ENCODE results near the gene FHIP2A.
"Not testable (repeated sequence)": the region's sequence is repeated elsewhere in the genome, so short reads cannot be mapped to it uniquely, and the experiment has no call there.

Gene FHIP2A, protein sequence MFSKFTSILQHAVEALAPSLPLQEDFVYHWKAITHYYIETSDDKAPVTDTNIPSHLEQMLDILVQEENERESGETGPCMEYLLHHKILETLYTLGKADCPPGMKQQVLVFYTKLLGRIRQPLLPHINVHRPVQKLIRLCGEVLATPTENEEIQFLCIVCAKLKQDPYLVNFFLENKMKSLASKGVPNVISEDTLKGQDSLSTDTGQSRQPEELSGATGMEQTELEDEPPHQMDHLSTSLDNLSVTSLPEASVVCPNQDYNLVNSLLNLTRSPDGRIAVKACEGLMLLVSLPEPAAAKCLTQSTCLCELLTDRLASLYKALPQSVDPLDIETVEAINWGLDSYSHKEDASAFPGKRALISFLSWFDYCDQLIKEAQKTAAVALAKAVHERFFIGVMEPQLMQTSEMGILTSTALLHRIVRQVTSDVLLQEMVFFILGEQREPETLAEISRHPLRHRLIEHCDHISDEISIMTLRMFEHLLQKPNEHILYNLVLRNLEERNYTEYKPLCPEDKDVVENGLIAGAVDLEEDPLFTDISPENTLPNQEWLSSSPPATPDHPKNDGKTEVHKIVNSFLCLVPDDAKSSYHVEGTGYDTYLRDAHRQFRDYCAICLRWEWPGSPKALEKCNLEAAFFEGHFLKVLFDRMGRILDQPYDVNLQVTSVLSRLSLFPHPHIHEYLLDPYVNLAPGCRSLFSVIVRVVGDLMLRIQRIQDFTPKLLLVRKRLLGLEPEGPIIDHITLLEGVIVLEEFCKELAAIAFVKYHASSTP

DNA sequence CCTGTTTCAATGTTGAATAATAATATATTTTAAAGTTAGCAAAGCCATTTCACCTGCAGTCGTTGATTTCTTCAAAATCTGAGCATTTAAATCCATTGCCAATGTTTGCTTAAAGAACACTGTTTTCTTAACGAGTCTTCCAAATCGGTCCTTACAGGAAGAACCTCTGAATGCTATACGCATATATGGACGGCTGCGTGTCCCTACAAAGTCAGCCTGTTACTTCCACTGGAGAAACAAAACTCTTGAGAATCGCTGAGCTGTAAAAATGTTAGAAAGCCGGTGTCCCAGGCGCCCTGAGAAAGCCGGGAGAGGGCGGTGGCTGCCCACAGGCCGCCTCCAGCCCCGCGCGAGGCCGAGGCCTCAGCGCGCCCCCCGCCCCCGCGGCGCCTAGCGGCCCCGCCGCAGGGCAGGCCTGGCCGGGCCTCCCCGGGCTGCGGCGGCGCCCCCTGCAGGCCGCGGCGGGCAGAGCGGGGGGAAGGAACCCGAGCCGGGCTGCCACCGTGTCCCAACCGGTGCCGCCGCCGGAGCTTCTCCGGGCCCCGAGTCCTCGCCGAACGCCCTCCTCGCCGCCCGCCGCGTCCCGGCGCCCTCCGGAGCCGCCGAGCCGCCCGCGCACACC lies at the start of gene FHIP2A:
TSS of gene FHIP2A (plus strand) at position 488 of the 622 bp plus-strand sequence. CDS start 299 bp downstream, outside the sequence.
- DNase-seq: peak; percentile 83

DNA sequence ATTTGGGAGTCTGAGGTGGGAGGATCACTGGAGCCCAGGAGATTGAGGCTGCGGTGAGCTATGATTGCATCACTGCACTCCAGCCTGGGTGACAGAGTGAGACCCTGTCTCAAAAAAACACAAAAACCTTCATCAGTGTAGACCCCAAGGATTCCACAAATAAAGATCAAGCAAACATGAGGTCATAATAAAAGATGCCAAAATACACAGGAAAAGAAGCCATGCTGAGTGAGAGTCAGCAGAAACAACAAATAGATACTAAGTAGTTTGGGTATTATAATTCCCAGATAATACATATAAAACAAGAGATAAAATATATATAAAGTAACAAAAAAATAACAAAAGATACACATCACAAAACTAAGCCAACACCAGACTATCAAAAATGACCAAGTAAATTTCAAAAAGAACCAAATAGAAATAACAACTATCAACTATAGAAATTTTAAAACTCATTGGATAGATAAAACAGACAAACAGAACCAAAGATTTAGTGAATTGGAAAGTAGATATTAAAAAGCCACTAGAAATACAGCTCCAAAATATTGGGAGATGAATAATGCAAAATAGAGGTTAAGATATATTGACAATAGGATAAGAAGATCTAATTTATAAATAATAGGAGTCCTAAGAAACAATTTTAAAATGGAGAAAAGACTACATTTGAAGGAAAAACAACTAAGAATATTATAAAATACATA lies 48.9 kb upstream of the FHIP2A start:
- no peak for DNase-seq

DNA sequence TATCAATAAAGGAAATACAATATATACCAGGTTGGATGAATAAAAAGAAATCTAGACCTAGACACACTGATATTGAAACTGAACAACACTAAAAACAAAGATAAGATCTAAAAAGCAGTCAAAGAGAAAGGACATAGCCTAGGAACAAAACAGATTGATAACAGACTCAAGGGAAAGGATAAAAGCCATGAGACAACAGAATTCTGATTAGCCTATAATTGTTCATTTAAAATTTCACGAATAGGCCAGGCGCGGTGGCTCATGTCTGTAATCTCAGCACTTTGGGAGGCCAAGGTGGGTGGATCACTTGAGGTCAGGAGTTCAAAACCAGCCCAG lies 48.4 kb upstream of the FHIP2A start:
- no peak for DNase-seq

DNA sequence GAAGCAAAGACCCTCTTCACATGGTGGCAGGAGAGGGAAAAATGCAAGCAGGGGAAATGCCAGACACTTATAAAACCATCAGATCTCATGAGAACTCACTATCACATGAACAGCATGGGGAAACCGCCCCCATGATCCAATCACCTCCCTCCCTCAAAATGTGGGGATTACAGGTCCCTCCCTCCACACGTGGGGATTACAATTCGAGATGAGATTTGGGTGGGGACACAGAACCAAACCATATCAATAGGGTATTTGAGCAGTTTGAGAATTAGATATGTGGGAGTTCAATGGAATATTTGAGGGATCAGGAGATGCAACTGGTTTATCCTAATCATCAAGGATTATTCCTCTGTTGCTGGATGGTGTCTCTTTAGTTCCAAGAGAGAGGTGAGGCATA lies 46.5 kb upstream of the FHIP2A start:
- not testable (repeated sequence) for DNase-seq

DNA sequence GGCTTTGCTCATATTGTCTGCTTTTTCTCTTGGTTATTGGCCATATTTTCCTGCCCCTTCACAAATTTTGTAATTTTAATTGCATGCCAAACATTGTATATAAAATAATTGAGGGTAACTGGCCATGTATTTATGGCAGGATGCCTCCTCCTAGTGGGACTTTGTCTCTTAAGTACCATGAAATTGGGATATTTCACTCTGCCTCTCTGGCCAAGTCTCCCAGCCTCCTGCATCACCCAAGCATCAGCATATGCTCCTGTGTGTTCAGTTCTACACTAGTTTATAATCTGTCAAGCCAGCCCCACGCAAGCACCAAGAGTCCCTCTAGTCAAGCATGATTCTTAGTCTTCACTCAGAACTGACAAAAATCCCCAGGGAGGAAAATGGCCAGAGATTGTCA lies 44.2 kb upstream of the FHIP2A start:
- no peak for DNase-seq

DNA sequence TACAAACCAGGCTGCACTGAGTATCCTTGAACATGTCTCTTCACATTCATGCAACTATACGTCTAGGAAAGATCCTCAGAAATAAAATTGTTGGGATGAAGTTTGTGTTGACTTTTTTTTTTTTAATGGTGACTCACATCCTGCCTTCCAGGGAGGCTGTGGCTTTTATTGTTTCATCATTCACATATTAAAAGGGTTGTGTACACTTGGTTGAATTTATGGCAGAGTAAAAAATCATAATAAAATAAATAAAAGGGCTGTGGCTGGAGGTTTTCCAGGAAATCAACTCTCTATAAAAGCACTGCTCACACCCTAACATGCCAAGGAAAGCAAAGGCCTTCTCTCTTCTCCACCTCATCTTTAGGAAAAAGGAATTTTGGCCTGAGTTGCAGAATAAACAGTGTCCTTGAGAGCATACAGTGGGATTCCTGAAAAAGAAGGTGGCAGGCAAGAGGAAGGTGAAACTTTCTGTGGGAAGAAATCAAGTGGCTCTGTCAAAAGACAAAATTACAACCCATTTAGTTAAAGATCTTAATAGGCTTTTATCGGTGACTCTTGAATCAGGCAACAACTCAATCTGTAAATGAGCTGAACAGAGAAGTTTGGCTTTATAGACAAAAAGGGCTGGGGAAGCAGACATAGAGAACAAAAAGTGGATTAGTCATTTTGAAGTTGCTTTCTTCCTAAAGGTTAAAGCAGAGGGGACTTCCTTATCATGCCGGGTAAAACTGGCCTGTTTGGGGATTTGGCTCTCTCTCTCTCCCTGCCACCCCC lies 41.6 kb upstream of the FHIP2A start:
- no peak for DNase-seq

DNA sequence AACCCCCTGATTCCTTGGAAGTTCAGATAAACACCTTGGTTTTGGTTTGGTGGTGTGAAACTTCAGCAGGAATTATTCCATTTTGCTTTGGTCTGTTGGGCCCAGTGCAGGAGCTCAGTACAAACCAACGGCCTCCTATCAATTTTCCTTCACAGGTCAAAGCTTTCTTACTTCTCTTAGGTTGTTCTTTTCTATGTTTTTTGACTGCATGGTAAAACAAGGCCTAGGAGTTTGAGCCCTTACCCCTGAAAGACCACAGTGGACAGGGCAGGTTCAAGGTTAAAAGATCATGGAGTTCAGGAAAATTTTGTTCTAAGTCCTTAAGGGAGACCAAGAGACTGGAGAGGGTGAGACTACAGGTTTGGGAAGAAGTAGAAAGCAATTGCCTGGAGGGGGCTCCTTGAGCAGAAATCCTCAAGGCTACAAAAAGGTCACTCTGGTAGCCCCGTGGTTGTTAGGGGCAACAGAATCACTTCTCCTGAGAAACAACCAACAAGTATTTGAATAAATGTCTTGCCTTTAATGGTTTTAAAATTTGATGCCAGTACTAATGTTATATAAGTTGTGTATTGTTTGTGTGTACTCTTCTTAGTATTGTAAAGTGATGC lies 40.9 kb upstream of the FHIP2A start:
- DNase-seq: no peak

DNA sequence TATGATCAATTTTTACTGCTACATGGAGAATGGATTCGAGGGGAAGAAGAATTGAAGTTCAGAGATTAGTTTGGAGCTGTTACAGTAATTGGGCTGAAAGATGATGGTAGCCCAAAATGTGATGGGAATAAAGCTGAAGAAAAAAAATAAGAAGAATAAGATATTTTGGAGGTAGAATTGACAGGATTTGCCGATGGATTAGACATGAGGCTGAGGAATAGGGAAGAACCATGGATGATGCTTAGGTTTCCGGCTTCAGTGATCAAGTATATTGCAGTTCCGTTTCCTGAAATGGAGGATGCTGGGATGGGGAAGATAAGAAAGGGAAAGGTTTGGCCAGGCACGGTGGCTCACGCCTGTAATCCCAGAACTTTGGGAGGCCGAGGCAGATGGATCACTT lies 38.9 kb upstream of the FHIP2A start:
- DNase-seq: no peak

DNA sequence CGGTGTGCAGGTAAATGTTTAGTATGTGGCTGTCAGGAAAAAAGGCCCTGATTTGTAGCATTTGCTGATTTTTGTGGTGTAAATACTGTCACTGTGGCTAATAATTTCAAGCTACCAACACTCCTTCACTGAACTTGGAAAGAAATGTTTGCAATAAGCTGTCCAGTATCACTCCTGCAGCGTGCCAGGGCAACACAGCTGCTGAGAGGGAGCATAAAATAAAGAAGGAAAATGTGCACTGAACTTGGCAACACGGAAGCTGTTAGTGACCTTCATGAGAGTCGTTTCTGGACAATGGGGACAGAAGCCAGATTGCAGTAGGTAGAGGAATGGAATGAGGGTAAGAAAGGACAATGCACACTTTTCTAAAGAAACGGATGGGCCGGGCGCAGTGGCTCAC lies 37.9 kb upstream of the FHIP2A start:
- no peak for DNase-seq

DNA sequence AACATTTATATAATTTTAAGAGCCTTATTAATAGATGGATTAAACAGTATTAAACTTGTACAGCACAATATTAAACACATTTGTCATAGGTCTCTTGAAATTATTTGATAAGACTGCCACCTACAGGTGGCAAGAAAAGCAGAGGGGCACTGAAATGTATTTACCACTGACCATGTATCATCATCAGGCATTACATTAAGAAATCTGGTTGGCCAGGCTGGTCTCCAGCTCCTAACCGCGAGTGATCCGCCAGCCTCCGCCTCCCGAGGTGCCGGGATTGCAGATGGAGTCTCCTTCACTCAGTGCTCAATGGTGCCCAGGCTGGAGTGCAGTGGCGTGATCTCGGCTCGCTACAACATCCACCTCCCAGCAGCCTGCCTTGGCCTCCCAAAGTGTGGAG lies 35.1 kb upstream of the FHIP2A start:
- DNase-seq: not testable (repeated sequence)

DNA sequence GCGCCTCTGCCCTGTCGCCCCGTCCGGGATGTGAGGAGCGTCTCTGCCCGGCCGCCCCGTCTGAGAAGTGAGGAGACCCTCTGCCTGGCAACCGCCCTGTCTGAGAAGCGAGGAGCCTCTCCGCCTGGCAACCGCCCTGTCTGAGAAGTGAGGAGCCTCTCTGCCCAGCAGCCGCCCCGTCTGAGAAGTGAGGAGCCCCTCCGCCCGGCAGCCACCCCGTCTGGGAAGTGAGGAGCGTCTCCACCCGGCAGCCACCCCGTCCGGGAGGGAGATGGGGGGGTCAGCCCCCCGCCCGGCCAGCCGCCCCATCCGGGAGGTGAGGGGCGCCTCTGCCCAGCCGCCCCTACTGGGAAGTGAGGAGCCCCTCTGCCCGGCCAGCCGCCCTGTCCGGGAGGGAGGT lies 34.4 kb upstream of the FHIP2A start:
- DNase-seq: not testable (repeated sequence)

DNA sequence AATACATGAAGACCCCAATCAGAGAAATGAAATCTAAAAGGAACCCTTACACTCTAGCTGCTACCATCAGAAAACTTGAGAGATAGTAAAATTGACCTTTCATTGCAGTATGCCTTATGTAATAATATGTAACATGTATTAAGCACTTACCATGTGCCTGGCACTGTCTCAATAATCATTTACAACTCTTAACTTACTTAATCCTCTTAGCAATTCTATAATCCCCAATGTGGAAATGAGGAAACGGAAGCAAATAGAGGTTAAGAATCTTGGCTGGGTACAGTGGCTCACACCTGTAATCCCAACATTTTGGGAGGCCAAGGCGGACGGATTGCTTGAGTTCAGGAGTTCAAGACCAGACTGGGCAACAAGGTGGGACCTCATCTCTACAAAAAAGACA lies 29.8 kb upstream of the FHIP2A start:
- DNase-seq: no peak

DNA sequence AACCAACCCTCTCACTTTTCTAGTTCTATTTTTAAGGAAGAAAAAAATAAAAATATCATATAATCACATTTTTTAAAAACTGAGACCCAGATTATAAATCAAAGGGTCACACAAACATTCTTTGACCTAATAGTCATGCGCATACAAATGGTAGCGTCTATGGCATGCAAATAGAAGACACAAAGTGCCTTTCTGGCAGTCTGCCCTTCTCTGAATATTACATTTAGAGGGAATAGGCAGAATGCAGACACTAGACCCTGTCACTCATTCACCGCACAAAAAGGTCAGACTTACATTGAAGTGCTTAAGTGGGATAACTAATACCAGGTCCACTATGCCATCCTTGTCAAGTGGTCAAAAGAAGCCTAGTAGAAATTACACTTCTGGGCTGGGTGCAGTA lies 26.5 kb upstream of the FHIP2A start:
- no peak for DNase-seq

DNA sequence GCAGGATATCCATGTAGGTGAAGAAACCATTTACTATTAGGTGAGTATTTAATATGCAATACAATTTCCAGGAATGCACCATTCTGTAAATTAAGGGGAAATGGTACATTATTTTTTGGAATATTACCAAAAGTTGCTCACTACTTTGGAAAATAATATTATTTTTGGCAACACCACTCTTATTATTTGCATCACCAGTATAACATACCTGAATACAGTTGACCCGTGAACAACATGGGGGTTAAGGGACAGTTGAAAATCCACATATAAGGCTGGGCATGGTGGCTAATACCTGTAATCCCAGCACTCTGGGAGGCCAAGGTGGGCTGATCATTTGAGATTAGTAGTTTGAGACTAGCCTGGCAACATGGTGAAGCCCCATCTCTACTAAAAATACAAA lies 21.2 kb upstream of the FHIP2A start:
- DNase-seq: no peak

DNA sequence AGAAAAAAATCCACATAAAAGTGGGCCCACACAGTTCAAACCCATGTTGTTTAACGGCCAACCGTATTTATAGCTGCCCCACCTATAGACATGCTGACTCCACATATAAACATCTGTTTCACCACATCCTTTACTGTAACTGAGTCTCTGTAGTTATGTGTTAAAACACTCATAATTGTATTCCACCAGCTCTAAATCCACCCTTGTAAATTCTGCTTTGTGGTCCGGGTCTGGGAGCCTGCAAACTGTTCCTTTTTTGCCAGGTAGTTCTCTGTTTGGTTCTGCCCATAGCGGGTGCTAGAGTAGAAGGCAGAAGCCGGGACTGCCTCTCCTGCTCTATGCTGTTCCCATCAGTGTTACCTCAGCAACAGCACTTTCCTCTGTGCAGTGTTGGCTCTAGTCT lies 20.2 kb upstream of the FHIP2A start:
- no peak for DNase-seq

DNA sequence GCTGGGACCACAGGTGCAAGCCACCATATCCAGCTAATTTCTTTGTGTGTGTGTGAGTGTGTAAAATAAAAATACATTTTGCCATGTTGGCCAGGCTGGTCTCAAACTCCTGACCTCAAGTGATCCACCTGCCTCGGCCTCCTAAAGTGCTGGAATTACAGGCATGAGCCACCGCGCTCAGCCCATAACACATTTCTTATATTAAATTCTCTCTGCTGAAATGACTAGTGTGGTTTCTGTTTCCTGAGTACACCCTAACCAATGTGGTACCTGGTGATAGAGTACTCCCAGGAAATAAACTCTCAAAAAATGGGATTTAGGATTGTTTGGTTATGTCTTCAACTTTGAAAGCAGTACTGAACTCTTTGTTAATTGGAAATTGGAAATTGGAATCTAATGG lies 19.4 kb upstream of the FHIP2A start:
- no peak for DNase-seq

DNA sequence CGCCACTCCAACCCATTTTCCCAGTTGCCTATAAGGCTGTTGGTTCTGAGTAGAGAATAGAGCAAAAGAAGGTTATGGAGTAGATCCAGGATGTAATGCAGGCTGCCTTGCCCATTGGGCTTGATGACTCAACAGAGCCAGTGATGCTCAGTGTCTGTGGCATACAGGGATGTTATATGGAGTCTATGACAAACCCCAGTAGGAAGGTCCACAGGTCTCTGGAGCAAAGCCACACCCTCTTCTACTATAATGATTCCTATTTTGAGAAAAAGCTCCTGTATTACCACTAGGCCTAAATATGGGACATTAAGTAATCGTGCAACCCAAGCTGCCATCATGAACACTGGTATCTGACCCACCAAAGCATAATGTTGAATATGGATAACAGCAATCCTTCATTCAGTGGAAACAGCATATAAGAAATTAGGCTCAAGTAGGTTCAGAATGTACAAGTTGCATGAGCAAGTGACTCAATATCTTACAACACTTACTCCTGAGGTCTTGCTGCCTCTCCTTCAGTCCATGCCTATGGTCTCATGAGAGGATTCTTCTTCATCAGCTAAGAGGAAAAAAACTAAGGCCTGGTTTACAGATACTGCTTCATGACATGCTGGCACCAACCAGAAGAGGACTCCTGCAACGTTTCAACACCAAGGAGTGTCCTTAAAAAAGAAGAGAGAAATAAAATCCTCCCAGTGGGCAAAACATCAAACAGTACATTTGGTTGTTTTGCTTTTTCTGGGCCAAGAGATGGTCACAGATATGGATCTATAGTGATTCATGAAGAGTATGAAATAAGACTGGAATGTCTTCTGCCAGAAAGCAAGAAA lies 14.8 kb upstream of the FHIP2A start:
- no peak for DNase-seq

DNA sequence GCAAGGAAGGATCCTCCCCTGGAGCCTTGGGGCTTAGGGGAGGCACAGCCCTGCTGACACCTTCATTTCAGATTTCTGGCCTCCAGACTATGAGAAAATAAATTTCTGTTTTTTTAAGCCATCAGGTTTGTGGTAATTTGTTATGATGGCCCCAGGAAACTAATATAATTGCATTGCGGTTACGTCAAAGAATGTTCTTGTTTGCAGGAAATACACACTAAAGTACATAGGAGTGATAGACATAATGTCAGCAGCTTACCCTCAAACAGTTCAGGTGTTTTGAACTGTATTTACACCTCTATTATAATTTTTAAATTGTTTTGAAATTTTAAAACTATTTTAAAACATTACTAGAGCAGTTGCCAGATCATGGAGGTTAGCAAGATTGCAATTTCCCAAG lies 12.6 kb upstream of the FHIP2A start:
- no peak for DNase-seq

DNA sequence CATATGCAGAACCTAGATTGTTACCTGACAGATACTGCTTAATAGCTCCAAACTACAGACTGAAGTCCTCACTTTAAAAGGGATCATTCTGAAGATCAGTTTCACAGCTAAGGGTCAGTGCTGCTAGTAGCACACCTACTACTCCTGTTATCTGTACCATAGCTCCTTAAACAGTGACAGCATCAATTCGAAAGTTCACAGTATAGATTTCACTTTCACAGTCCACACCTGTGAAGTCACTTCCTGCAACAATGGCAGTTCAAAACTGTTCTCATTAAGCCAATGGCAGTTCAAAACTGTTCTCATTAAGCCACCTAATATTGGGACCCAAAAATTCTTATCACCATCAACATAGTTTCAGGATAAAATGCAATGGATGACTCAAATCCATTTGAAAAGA lies 10.7 kb upstream of the FHIP2A start:
- DNase-seq: no peak

DNA sequence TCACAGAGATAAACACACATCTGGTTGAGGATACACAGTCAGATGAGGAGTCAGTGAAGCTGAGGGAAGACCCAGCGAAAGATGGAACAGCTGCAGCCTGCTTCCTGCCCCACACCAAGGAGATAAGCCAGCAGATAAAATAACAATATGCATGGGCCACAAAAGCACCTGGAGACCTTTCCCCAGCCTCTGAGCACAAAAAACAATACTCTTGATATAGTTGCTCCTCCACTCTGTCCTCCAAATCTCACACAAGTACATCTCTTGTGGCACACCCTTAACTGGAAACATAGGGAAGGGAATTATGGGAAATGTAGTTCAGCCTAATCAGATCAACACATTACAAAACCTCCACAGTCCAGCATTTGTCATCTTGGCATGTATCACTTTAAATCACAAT lies 9.7 kb upstream of the FHIP2A start:
- no peak for DNase-seq

DNA sequence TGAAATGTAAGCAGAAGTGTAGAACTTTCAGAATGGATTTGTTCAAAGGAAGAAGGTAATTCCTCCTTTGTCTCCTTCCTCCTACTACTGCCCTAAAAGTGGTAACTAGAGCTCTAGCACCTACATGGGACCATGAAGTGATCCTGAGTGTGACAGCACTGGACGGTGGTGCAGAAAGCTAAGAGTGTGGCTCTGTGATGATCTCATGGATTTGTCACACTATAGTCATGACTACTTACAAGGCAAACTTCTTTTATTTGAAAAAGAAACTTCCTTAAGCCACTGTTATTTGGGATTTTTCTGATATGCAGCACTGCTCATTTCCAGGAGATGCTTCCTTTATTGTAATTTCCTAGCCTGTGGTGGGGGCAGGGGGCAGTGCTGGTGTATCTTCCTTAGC lies 5.8 kb upstream of the FHIP2A start:
- DNase-seq: no peak
